Measurements from ENCODE around the gene PACSIN2.

The PACSIN2 gene

DNA sequence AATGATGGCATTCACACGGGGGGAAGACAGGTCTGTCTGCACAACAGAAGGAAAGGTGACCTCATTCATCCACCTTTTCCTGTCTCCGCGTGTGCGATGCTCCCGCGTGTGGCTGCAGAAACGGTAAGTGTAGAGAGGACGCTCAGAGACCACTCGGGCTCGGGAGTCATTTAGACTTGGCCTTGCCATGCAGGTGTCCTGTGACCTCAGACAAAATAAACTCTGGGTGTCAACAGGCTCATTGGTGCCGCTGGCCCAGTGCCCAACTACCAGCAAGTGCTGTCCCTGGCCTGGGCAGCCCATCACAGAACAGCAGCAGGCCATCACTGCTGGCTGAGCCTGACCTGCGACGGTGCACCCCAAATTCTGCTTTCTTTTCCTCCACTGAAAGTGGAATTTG lies 109.7 kb downstream of the PACSIN2 start:
- TF ChIP-seq, protein P1, sequence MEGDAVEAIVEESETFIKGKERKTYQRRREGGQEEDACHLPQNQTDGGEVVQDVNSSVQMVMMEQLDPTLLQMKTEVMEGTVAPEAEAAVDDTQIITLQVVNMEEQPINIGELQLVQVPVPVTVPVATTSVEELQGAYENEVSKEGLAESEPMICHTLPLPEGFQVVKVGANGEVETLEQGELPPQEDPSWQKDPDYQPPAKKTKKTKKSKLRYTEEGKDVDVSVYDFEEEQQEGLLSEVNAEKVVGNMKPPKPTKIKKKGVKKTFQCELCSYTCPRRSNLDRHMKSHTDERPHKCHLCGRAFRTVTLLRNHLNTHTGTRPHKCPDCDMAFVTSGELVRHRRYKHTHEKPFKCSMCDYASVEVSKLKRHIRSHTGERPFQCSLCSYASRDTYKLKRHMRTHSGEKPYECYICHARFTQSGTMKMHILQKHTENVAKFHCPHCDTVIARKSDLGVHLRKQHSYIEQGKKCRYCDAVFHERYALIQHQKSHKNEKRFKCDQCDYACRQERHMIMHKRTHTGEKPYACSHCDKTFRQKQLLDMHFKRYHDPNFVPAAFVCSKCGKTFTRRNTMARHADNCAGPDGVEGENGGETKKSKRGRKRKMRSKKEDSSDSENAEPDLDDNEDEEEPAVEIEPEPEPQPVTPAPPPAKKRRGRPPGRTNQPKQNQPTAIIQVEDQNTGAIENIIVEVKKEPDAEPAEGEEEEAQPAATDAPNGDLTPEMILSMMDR (IDR thresholded peaks at IDR 0.05; ENCODE audit: control insufficient read depth, insufficient read depth, low read depth, low read length, missing control alignments) = no peak
- no peak for DNase-seq (ENCODE audit: low read depth)
- no peak overlapping the region for H3K4me3 ChIP-seq (ENCODE audit: control insufficient read depth, low read depth, low read length)

DNA sequence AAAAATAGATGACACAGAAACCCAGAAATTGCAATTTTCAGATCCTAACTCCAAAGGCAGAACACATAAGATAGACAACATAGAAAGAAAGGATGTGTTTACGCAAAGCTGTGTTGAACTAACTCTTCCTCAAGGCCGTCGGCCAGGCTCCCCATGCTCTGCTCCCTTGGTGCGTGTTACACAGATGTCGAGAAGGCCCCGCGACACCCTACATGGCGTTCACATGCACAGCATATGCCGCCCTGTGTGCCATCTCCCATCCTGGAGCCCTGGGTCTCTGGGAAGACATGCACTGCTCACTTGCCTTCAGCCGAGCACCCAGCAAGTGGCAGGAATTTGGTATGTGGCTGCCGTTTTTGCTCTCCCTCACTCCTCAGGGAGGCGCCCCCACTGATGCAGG lies 110.9 kb downstream of the PACSIN2 start:
- TF ChIP-seq, protein P1 (IDR thresholded peaks at IDR 0.05; ENCODE audit: control insufficient read depth, insufficient read depth, low read depth, low read length, missing control alignments) = no peak
- no peak for DNase-seq (ENCODE audit: low read depth)
- H3K4me3 ChIP-seq (ENCODE audit: control insufficient read depth, low read depth, low read length) = no peak overlapping the region

DNA sequence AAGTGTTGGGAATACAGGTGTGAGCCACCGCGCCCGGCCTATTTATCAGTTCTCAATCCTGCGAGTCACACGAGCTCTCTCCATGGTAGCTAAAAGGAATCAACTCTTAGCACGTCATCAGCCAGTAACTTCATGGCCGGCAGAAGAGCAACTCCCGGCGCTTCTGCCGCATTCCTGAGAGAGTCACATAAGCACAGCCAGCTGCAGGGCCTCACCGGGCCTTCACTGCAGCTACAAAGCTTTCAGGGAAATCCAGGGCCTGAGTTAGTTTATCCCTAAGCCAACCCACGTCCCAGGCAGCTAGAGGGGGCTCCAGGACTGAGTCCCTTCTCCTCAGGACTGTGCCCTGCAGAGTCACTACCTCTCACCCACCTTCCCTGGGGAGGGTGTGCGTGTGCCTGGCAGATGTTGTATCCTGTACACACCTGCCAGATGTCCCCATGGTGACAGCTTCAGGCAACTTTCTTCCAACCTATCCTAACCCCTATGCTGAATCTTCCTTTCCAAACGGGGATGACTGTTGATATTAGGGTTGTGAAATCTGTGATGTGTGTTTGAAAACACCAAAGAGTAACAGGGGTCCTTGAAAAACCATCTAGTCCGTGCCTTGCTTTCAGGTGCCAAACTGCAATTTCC lies 112.0 kb downstream of the PACSIN2 start:
- H3K4me3 ChIP-seq (ENCODE audit: control insufficient read depth, low read depth, low read length) = no peak overlapping the region
- no peak for DNase-seq (ENCODE audit: low read depth)
- TF ChIP-seq, protein P1 (IDR thresholded peaks at IDR 0.05; ENCODE audit: control insufficient read depth, insufficient read depth, low read depth, low read length, missing control alignments) = no peak

DNA sequence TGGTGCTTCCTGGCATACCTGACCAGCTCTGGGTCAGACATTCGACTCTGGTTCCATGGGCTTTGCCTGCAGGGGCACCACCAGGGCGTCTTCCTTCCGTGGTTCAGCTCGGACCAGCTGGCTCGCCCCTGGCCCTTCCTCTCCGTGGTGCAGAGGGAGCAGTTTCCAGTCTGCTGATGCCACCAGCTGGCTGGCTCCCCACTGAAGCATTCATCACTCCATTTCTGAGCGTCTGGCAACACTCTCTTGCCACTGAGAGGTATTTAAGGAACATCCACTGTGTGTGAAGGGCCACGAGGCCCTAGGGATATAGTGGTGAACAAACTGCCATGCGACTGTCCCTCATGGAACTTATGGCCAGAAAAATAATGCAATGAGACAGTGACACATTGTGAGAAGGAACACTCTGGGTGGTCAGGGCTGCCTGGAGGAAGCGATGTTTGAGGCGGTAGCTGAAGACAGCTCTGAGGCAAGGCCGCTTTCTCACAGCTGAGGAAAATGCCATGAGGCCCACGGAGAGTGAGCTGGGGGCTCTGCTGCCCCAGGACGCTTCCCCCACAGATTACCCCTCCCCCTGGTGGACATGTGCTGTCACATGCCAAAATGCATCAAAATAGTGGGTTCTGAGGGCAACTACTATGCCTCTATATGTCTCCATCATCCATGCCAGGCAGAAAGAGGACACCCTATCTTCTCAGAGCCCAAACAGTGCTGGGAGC lies 113.0 kb downstream of the PACSIN2 start:
- TF ChIP-seq, protein P1 (IDR thresholded peaks at IDR 0.05; ENCODE audit: control insufficient read depth, insufficient read depth, low read depth, low read length, missing control alignments) = peak; percentile 37
- DNase-seq (ENCODE audit: low read depth) = no peak
- no peak overlapping the region for H3K4me3 ChIP-seq (ENCODE audit: control insufficient read depth, low read depth, low read length)

DNA sequence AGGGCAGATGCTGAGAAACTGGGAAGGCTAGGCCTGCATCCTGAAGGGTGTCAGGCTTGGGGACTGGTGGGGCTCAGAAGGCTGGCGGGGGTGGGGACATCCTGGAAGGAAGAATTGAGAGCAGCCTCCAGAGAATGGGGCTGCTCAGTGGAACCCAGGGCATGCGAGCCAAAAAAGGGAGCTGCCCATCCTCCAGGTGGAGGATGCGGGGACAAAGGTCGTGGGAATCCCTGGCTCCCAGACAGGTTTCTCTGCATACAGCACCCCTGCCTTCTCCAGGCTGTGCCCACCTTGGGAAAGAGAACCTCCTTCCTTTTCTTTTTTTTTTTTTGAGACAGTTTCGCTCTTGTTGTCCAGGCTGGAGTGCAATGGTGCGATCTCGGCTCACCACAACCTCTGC lies 117.0 kb downstream of the PACSIN2 start:
- no peak overlapping the region for H3K4me3 ChIP-seq (ENCODE audit: control insufficient read depth, low read depth, low read length)
- no peak for DNase-seq (ENCODE audit: low read depth)
- TF ChIP-seq, protein P1 (IDR thresholded peaks at IDR 0.05; ENCODE audit: control insufficient read depth, insufficient read depth, low read depth, low read length, missing control alignments) = no peak

DNA sequence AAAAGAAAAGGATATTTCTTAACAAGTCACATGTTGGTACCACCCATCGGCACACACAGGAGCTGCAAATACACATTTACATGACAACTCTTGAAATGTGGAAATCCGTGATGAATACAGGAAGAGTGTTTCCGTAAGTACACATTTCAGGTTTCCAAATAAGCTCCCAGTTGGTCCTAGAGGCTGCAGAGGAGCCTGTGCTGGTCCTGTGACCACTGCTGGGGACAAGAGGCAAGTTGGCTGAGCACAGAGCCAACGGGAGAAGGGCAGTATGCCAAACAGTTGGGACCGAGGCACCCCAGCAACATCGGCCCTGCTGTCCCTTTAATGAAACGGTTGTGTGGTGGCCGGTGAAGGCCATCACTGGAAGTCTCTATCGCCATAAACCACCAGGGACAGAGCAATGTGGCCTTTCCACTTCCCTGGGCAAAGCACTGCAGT lies 119.4 kb downstream of the PACSIN2 start:
- TF ChIP-seq, protein P1 (IDR thresholded peaks at IDR 0.05; ENCODE audit: control insufficient read depth, insufficient read depth, low read depth, low read length, missing control alignments) = no peak

More for the DNA sequence above, 119.4 kb downstream of the PACSIN2 start:
- DNase-seq (ENCODE audit: low read depth) = no peak
- H3K4me3 ChIP-seq (ENCODE audit: control insufficient read depth, low read depth, low read length) = no peak overlapping the region
